ENCODE measurements around the gene OR5H15. TPM values are rescaled to one million over a fixed set of nuclear protein-coding genes. Genes with fewer than 3 reads are reported as not detected.
A peak's percentile ranks its signal among the peaks of the same experiment; 100 is the strongest.
"Not testable (repeated sequence)": the region's sequence is repeated elsewhere in the genome, so short reads cannot be mapped to it uniquely, and the experiment has no call there.

The OR5H15 gene
- total and polyA plus RNA-seq, 12 donors = not detected

DNA sequence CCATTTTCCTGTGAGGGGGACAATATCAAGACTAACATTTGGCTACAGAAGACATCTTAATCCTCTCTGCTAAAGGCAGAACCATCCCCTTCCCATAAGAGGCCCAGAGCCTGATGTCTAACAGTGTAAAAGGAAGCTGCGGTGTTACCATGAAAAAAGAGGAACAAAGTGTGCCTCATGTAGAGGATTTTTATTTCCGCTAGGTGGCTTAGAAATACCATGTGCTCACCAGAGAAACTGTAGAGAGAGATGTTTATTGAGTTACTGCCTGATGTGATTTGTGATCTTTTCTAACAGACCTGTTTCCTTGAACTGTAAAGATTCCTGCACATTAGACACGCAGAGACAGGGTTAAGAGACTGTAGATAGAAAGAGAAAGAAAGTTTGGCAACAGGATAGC is 22.0 kb downstream of the OR5H15 start:
- Histone ChIP-seq H3K9me3 (no peaks in the 10 kb centered on the region), H3K4me3 (no peak overlapping the region), H3K36me3 (no peaks in the 10 kb centered on the region), H3K4me1 (peaks cover 0 to 4% (median 0%) of the 10 kb centered on the region in 9 donors), H3K27me3 (no peaks in the 10 kb centered on the region), H3K27ac (no peak overlapping the region)
- 44 to 45% methylated on average over 3 of the region's 3 CpGs for WGBS, 2 donors
- DNase-seq (no peak), ATAC-seq (peak in 1 of 8 donors; percentile 49)
- intact Hi-C loops (cut with DNase I) = no loop called here
- TF ChIP-seq, protein P1, sequence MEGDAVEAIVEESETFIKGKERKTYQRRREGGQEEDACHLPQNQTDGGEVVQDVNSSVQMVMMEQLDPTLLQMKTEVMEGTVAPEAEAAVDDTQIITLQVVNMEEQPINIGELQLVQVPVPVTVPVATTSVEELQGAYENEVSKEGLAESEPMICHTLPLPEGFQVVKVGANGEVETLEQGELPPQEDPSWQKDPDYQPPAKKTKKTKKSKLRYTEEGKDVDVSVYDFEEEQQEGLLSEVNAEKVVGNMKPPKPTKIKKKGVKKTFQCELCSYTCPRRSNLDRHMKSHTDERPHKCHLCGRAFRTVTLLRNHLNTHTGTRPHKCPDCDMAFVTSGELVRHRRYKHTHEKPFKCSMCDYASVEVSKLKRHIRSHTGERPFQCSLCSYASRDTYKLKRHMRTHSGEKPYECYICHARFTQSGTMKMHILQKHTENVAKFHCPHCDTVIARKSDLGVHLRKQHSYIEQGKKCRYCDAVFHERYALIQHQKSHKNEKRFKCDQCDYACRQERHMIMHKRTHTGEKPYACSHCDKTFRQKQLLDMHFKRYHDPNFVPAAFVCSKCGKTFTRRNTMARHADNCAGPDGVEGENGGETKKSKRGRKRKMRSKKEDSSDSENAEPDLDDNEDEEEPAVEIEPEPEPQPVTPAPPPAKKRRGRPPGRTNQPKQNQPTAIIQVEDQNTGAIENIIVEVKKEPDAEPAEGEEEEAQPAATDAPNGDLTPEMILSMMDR (IDR thresholded peaks at IDR 0.05) = peak in 4 of 9 donors; percentile 8 to 34 (median 12)

DNA sequence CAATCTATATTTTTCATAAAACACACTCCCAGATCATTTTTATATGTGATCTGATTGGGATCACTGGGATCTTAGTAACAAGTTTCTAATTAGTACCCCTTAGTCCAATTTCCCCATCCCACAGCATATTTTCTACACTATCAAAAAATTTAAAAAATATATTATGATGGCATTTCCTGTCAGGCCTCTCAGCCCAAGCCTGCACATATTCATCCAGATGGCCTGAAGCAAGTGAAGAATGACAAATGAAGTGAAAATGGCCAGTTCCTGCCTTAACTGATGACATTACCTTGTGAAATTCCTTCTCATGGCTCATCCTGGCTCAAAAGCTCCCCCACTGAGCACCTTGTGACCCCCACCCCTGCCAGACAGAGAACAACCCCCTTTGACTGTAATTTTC is 24.4 kb downstream of the OR5H15 start:
- intact Hi-C loops (cut with DNase I); ATAC-seq; H3K9me3 ChIP-seq; DNase-seq; H3K27ac ChIP-seq; H3K27me3 ChIP-seq; H3K36me3 ChIP-seq; H3K4me3 ChIP-seq; H3K4me1 ChIP-seq: not testable (repeated sequence)

- H3K4me3 ChIP-seq; H3K4me1 ChIP-seq; ATAC-seq; H3K27me3 ChIP-seq; H3K36me3 ChIP-seq; H3K27ac ChIP-seq; intact Hi-C loops (cut with DNase I); H3K9me3 ChIP-seq; DNase-seq: not testable (repeated sequence)
- WGBS, 2 donors = 71 to 79% methylated on average over 2 of the region's 2 CpGs
Observed at GRCh38 chr3:98196293-98196692, 29.8 kb downstream of the OR5H15 start.

- no peak overlapping the region for H3K27ac ChIP-seq
- intact Hi-C loops (cut with DNase I) = no loop called here
- DNase-seq (no peak), ATAC-seq (no peak)
- WGBS, 2 donors = 19 to 22% methylated on average over 1 of the region's 1 CpG
- H3K4me1 ChIP-seq = no peaks in the 10 kb centered on the region
- no peaks in the 10 kb centered on the region for H3K27me3 ChIP-seq
- H3K9me3 ChIP-seq = no peaks in the 10 kb centered on the region
- H3K4me3 ChIP-seq = no peak overlapping the region
- H3K36me3 ChIP-seq = no peaks in the 10 kb centered on the region
- TF ChIP-seq, protein P1 (IDR thresholded peaks at IDR 0.05) = no peak
Observed at GRCh38 chr3:98199020-98199419, 32.5 kb downstream of the OR5H15 start.

GRCh38 chr3:98209244-98209643 is 42.7 kb downstream of the OR5H15 start:
- DNase-seq = no peak
- H3K4me3 ChIP-seq = no peak overlapping the region

More at GRCh38 chr3:98209244-98209643, 42.7 kb downstream of the OR5H15 start:
- 73 to 82% methylated on average over 2 of the region's 2 CpGs for WGBS, 2 donors
- TF ChIP-seq, protein P1 (IDR thresholded peaks at IDR 0.05) = no peak
- no peak for ATAC-seq
- H3K9me3 ChIP-seq = peaks cover 0 to 7% (median 0%) of the 10 kb centered on the region in 11 donors
- no peak overlapping the region for H3K27ac ChIP-seq
- no peaks in the 10 kb centered on the region for H3K4me1 ChIP-seq
- intact Hi-C loops (cut with DNase I) = no loop called here
- no peaks in the 10 kb centered on the region for H3K36me3 ChIP-seq
- no peaks in the 10 kb centered on the region for H3K27me3 ChIP-seq
